Type B pancreatic cell (in vitro differentiated cells): ENCODE measurements around the gene ACTN1. TPM values are rescaled to one million over a fixed set of nuclear protein-coding genes. Genes with fewer than 3 reads are reported as not detected.

Source experiments
- DNase-seq: peaks from one replicate; pipeline ENCODE4 v3.0.0; 2021; ENCODE audit warnings: mixed read lengths; ENCODE audit not compliant: unreplicated experiment; ENCODE audit errors: extremely low spot score
- H3K27ac Mint-ChIP-seq: 2 replicates; pipeline ENCODE4 v1.8.0; 2021; ENCODE audit warnings: mild to moderate bottlenecking, mixed read lengths
- H3K27me3 Mint-ChIP-seq: 2 replicates; pipeline ENCODE4 v1.8.0; 2021; ENCODE audit warnings: mixed read lengths
- H3K36me3 Mint-ChIP-seq: 2 replicates; pipeline ENCODE4 v1.8.0; 2021; ENCODE audit warnings: mixed read lengths
- H3K4me1 Mint-ChIP-seq: one replicate; pipeline ENCODE4 v1.8.0; 2021; ENCODE audit warnings: mixed read lengths; ENCODE audit not compliant: unreplicated experiment
- H3K4me3 Mint-ChIP-seq: 2 replicates; pipeline ENCODE4 v1.8.0; 2021; ENCODE audit warnings: mild to moderate bottlenecking, mixed read lengths
- H3K9me3 Mint-ChIP-seq: 2 replicates; pipeline ENCODE4 v1.8.0; 2021; ENCODE audit warnings: mixed read lengths
- total RNA-seq: library from RNA; stranded (reverse); gene quantifications from 2 replicates; pipeline ENCODE4 v1.2.1, GENCODE V29; 2021; ENCODE audit warnings: low replicate concordance
- TF ChIP-seq, protein P1 (sequence below): fragments of 200-600 bp; sonication (generic); conservative IDR thresholded peaks from 2 replicates; pipeline ENCODE4 v1.5.0; 2021; ENCODE audit warnings: antibody characterized with exemption, mild to moderate bottlenecking

Gene ACTN1
- total RNA-seq, 1 donor from 2014 or later: 176 TPM

DNA sequence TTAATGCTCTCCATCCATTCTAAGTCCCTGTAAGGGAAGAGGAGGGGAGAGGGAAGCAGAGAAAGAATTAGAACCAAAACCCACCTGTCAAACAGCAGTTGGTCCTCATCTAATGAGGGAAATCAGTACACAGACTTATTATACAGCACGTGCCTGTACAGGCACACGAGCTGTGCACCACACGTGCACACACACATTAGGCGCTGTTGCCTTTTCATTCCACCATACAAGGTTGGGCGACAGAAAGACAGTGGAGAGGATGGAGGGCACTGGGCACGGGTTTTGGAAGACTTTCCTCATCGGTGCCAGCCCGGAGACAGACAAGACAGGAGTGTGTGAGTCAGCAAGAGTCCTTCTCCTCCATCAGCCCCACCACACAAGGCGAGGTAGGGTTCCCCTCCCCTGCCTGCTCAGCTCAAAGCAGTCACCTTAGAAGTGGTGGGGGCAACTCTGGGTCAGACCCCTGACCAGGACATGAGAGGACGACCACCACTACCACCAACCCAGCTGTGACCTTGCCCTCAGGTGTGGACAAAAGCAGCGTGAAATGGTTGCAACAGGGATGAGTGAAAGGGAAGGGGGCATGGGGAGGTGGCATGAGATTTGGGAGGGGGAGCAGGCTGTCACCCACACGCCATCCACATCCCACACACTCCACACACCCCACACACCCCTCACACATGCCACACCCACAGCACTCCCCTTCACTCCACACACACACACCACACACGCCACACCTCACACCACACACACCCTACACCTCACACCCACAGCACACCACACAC lies 80.7 kb downstream of the ACTN1 start:
- TF ChIP-seq, protein P1, sequence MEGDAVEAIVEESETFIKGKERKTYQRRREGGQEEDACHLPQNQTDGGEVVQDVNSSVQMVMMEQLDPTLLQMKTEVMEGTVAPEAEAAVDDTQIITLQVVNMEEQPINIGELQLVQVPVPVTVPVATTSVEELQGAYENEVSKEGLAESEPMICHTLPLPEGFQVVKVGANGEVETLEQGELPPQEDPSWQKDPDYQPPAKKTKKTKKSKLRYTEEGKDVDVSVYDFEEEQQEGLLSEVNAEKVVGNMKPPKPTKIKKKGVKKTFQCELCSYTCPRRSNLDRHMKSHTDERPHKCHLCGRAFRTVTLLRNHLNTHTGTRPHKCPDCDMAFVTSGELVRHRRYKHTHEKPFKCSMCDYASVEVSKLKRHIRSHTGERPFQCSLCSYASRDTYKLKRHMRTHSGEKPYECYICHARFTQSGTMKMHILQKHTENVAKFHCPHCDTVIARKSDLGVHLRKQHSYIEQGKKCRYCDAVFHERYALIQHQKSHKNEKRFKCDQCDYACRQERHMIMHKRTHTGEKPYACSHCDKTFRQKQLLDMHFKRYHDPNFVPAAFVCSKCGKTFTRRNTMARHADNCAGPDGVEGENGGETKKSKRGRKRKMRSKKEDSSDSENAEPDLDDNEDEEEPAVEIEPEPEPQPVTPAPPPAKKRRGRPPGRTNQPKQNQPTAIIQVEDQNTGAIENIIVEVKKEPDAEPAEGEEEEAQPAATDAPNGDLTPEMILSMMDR: no peak
- H3K4me1 Mint-ChIP-seq: peaks cover 8% of the 10 kb centered on the region
- no peak for DNase-seq
- no peaks in the 10 kb centered on the region for H3K9me3 Mint-ChIP-seq
- no peak overlapping the region for H3K4me3 Mint-ChIP-seq
- no peaks in the 10 kb centered on the region for H3K27me3 Mint-ChIP-seq
- H3K27ac Mint-ChIP-seq: peak overlapping the region; percentile 12
- H3K36me3 Mint-ChIP-seq: peaks cover 26% of the 10 kb centered on the region

DNA sequence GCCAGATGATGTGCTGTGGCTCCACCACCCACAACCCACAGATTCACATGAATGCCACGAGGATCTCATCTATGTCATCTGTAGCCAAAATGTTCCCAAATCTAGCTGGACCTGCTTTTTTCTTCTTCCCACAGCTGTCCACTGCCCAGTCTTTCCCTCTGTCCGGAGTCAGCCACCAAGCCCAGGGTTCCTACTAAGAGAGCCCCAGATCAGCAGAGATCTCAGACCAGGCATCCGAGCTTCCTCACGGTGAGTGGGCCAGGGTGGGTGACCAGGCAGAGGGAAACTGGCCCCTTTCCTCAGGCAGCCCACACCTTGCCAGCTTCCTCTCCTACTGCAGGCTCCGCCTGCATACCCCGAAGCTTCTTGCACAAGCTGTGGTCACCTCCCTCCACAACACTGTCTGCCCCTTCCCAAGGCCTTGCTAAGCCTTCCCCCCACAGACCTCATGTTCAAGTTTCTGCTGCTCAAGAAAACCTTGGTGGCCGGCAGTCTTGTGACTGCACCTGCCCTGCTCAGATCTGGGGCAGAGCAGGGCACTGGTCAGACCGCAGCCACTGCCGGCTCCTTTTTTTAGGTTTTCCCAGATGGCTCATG lies 81.4 kb downstream of the ACTN1 start:
- DNase-seq: no peak
- Mint-ChIP-seq H3K9me3 (no peaks in the 10 kb centered on the region), H3K4me3 (no peak overlapping the region), H3K36me3 (peaks cover 26% of the 10 kb centered on the region), H3K27me3 (no peaks in the 10 kb centered on the region), H3K4me1 (peaks cover 8% of the 10 kb centered on the region), H3K27ac (peak overlapping the region; percentile 12)
- TF ChIP-seq, protein P1: no peak

DNA sequence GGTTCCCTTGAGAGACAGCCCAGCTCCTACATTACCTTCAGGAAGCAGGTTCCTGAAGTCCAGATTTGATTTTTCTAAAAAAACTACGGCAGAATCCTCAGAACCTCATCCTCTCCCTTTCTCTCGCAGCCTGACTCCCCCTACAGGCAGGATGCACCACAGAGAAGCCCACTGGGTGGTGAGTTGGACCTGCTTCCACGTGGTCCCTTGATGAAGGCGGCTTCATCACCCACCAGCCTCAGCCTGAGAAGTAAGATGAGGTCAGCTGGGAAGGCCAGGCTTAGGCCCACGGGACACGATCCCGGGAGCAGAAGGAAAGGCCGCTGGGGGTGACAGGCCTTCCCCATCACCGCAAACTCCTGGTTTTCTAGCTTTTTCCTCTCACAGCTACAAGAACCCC lies 83.0 kb downstream of the ACTN1 start:
- H3K9me3 Mint-ChIP-seq: no peaks in the 10 kb centered on the region
- TF ChIP-seq, protein P1: peak; percentile 35
- no peaks in the 10 kb centered on the region for H3K27me3 Mint-ChIP-seq
- H3K27ac Mint-ChIP-seq: no peak overlapping the region
- no peak overlapping the region for H3K4me3 Mint-ChIP-seq
- H3K4me1 Mint-ChIP-seq: peaks cover 8% of the 10 kb centered on the region
- H3K36me3 Mint-ChIP-seq: peaks cover 32% of the 10 kb centered on the region
- no peak for DNase-seq

DNA sequence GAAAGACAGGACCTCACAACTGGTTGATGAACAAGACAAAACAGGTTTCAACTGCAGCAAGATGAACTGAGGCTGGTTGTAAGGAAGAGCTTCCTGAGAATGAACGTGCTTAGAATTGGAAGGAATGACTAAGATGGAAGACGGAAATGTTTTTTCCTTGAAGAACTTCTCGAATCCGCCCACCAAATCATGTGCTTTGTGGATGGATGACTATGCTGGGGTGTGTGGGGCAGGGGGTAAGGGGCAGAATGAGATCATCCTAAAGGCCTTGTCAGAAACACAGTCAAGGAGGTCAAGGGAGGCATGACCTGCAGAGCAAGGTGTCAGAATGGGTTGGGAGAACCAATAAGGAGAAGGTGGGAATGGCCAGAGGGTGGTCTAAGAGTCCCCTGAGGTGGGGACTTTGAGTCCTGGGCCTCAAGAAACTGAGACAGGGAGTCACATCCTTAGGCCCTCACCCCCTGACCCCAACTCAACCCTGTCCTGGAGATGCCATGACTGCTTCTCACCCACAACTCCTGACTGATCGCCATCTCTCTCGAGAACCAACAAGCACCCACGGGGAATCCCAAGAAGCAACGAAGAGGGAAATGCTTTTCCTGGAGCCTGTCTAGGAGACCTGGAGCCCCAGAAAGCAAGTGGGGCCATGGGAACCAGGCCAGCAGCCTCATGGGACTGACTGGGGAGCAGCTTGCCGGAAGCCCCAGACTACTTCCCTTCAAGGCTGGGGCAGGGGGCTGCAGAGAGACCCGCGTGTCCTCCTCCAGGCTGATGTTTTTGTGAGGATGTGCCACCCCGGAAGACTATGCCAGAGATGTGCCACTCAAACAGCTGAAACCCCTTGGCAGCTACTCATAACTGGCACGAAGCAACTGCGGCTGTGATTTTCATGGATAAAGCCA lies 84.0 kb downstream of the ACTN1 start:
- peaks cover 4% of the 10 kb centered on the region for H3K4me1 Mint-ChIP-seq
- TF ChIP-seq, protein P1: no peak
- H3K36me3 Mint-ChIP-seq: peaks cover 27% of the 10 kb centered on the region
- no peak overlapping the region for H3K4me3 Mint-ChIP-seq
- no peak for DNase-seq
- H3K27me3 Mint-ChIP-seq: no peaks in the 10 kb centered on the region
- no peak overlapping the region for H3K27ac Mint-ChIP-seq
- no peaks in the 10 kb centered on the region for H3K9me3 Mint-ChIP-seq

DNA sequence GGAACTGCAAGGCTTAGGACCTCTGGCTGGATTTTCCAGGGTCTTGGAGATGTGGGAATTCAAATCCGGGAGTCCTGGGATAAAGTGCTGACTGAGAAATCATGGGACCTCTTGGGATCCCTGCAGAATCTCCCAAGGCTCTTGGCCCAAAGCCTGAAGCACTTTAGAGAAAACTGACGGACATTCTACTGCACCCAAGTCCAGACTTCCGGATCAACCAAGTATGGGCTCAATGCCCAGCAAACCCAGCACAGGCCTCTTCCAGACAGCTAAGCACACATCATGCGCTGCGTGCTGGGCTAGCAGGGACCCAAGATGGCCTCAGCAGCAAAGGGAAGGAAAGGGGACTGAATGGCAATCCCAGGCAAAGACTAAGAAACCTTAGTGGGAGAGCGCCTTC lies 85.0 kb downstream of the ACTN1 start:
- Mint-ChIP-seq H3K9me3 (no peaks in the 10 kb centered on the region), H3K27me3 (no peaks in the 10 kb centered on the region), H3K27ac (no peak overlapping the region), H3K36me3 (peaks cover 33% of the 10 kb centered on the region), H3K4me3 (no peak overlapping the region), H3K4me1 (peaks cover 4% of the 10 kb centered on the region)
- TF ChIP-seq, protein P1: no peak
- DNase-seq: no peak
